ENCODE measurements around the gene NDUFS1. TPM values are rescaled to one million over a fixed set of nuclear protein-coding genes. Genes with fewer than 3 reads are reported as not detected.
A peak's percentile ranks its signal among the peaks of the same experiment; 100 is the strongest.

Gene NDUFS1
- total and polyA plus RNA-seq, 9 of the 15 experiments (the other 6 are each of a cell fraction or from before 2014, with no cell fraction given), result 75.0 to 130 (median 91.5) TPM

GRCh38 chr2:206085742-206086445 is 73.3 kb downstream of the NDUFS1 start, which contains the start of gene INO80D (continued):
- TF ChIP-seq, protein P1, sequence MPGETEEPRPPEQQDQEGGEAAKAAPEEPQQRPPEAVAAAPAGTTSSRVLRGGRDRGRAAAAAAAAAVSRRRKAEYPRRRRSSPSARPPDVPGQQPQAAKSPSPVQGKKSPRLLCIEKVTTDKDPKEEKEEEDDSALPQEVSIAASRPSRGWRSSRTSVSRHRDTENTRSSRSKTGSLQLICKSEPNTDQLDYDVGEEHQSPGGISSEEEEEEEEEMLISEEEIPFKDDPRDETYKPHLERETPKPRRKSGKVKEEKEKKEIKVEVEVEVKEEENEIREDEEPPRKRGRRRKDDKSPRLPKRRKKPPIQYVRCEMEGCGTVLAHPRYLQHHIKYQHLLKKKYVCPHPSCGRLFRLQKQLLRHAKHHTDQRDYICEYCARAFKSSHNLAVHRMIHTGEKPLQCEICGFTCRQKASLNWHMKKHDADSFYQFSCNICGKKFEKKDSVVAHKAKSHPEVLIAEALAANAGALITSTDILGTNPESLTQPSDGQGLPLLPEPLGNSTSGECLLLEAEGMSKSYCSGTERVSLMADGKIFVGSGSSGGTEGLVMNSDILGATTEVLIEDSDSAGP (CRISPR knock-in tag; IDR thresholded peaks at IDR 0.05), result no peak
- TF ChIP-seq NFYB (IDR thresholded peaks at IDR 0.05; ENCODE audit: extremely low read depth, insufficient read length) (no peak), NFE2 (IDR thresholded peaks at IDR 0.05; ENCODE audit: low read depth) (no peak), MCM3 (IDR thresholded peaks at IDR 0.05) (no peak), ZNF133 (CRISPR knock-in tag; IDR thresholded peaks at IDR 0.05) (no peak), RUNX1 (IDR thresholded peaks at IDR 0.05; ENCODE audit: low read depth) (no peak), CBX5 (IDR thresholded peaks at IDR 0.05; ENCODE audit: borderline replicate concordance, low read depth) (no peak), GTF2A2 (tag; IDR thresholded peaks at IDR 0.05) (no peak), MEF2A (IDR thresholded peaks at IDR 0.05; ENCODE audit: control insufficient read depth, low read depth, low read length) (no peak), NFE2L1 (tag; IDR thresholded peaks at IDR 0.05; ENCODE audit: borderline replicate concordance, low read depth) (no peak), ARHGAP35 (IDR thresholded peaks at IDR 0.05; ENCODE audit: partially characterized antibody) (no peak), ZNF280B (CRISPR knock-in tag; IDR thresholded peaks at IDR 0.05) (no peak), PTTG1 (tag; IDR thresholded peaks at IDR 0.05; ENCODE audit: low read depth) (no peak), SAFB2 (IDR thresholded peaks at IDR 0.05; ENCODE audit: borderline replicate concordance, low read depth, low read length, severe bottlenecking) (no peak), SREBF1 (IDR thresholded peaks at IDR 0.05; ENCODE audit: borderline replicate concordance, low read depth, low read length) (no peak), TBP (optimal IDR thresholded peaks at IDR 0.05; ENCODE audit: low read depth, low read length) (peak; percentile 64), ZBED1 (IDR thresholded peaks at IDR 0.05) (no peak), POLR2AphosphoS5 (IDR thresholded peaks at IDR 0.05; ENCODE audit: control insufficient read depth, insufficient read depth, low read depth, low read length) (no peak; the same call in 1 of the 2 replicates), ELF1 (tag; IDR thresholded peaks at IDR 0.05) (no peak), ZNF263 (CRISPR knock-in tag; IDR thresholded peaks at IDR 0.05; ENCODE audit: borderline replicate concordance) (no peak)
- TF ChIP-seq, protein P2, sequence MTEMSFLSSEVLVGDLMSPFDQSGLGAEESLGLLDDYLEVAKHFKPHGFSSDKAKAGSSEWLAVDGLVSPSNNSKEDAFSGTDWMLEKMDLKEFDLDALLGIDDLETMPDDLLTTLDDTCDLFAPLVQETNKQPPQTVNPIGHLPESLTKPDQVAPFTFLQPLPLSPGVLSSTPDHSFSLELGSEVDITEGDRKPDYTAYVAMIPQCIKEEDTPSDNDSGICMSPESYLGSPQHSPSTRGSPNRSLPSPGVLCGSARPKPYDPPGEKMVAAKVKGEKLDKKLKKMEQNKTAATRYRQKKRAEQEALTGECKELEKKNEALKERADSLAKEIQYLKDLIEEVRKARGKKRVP (CRISPR knock-in tag; IDR thresholded peaks at IDR 0.05), result no peak
- TF ChIP-seq, protein P3, sequence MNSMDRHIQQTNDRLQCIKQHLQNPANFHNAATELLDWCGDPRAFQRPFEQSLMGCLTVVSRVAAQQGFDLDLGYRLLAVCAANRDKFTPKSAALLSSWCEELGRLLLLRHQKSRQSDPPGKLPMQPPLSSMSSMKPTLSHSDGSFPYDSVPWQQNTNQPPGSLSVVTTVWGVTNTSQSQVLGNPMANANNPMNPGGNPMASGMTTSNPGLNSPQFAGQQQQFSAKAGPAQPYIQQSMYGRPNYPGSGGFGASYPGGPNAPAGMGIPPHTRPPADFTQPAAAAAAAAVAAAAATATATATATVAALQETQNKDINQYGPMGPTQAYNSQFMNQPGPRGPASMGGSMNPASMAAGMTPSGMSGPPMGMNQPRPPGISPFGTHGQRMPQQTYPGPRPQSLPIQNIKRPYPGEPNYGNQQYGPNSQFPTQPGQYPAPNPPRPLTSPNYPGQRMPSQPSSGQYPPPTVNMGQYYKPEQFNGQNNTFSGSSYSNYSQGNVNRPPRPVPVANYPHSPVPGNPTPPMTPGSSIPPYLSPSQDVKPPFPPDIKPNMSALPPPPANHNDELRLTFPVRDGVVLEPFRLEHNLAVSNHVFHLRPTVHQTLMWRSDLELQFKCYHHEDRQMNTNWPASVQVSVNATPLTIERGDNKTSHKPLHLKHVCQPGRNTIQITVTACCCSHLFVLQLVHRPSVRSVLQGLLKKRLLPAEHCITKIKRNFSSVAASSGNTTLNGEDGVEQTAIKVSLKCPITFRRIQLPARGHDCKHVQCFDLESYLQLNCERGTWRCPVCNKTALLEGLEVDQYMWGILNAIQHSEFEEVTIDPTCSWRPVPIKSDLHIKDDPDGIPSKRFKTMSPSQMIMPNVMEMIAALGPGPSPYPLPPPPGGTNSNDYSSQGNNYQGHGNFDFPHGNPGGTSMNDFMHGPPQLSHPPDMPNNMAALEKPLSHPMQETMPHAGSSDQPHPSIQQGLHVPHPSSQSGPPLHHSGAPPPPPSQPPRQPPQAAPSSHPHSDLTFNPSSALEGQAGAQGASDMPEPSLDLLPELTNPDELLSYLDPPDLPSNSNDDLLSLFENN (IDR thresholded peaks at IDR 0.05; ENCODE audit: low read depth in 2 of 2, low read length in 2 of 2), result peak in 1 of 2 experiments; percentile 16; a peak in 1 of 4 replicates

Data from K562 (cell line).